Osteoblast (primary cell): Measurements from ENCODE around the gene CACUL1. TPM values are rescaled to one million over a fixed set of nuclear protein-coding genes. Genes with fewer than 3 reads are reported as not detected.
"Not testable (repeated sequence)": the region's sequence is repeated elsewhere in the genome, so short reads cannot be mapped to it uniquely, and the experiment has no call there.

Experiments
- DNase-seq: peaks from one replicate; pipeline ENCODE4 v3.0.0; 2011; ENCODE audit warnings: low spot score, mixed read lengths; ENCODE audit not compliant: insufficient read length; ENCODE audit errors: missing footprints
- H2AFZ ChIP-seq: 2 replicates; pipeline ENCODE4 v1.6.0; 2011; ENCODE audit warnings: mild to moderate bottlenecking, low read length
- H3K27ac ChIP-seq: 2 replicates; pipeline ENCODE4 v1.5.1; 2011; ENCODE audit warnings: mild to moderate bottlenecking, low read depth, low read length, moderate library complexity
- H3K27me3 ChIP-seq: 2 replicates; pipeline ENCODE4 v1.6.0; 2012; ENCODE audit warnings: mild to moderate bottlenecking, control low read depth, inconsistent platforms, low read length, moderate library complexity; ENCODE audit not compliant: insufficient read depth
- H3K36me3 ChIP-seq: 2 replicates; pipeline ENCODE4 v1.5.1; 2011; ENCODE audit warnings: mild to moderate bottlenecking, low read length, control low read depth, moderate library complexity; ENCODE audit not compliant: insufficient read depth
- H3K4me1 ChIP-seq: 2 replicates; pipeline ENCODE4 v1.5.1; 2011; ENCODE audit warnings: mild to moderate bottlenecking, low read length, control low read depth, moderate library complexity; ENCODE audit not compliant: insufficient read depth
- H3K4me2 ChIP-seq: 2 replicates; pipeline ENCODE4 v1.6.0; 2011; ENCODE audit warnings: mild to moderate bottlenecking, low read length; ENCODE audit not compliant: insufficient read depth
- H3K4me3 ChIP-seq: fragments of 200-600 bp; sonication (generic); 3 replicates; pipeline ENCODE4 v1.5.1; 2012; ENCODE audit warnings: mild to moderate bottlenecking, low read length, inconsistent platforms; ENCODE audit not compliant: insufficient read depth
- H3K79me2 ChIP-seq: 2 replicates; pipeline ENCODE4 v1.6.0; 2012; ENCODE audit warnings: mild to moderate bottlenecking, low read length, control low read depth, inconsistent platforms; ENCODE audit not compliant: insufficient read depth
- H3K9me3 ChIP-seq: 2 replicates; pipeline ENCODE4 v1.5.1; 2011; ENCODE audit warnings: low read depth, low read length, control low read depth
- H4K20me1 ChIP-seq: 2 replicates; pipeline ENCODE4 v1.6.0; 2012; ENCODE audit warnings: mild to moderate bottlenecking, low read length, control low read depth; ENCODE audit not compliant: insufficient read depth
- CTCF ChIP-seq: IDR thresholded peaks from 2 replicates; pipeline ENCODE4 v1.5.1; 2011; ENCODE audit warnings: mild to moderate bottlenecking, low read depth, low read length, moderate library complexity; ENCODE audit errors: extremely low read depth
- total RNA-seq: library from RNA; depleted of rRNA; stranded (reverse); fragments of >200 nt; gene quantifications from 2 replicates; pipeline ENCODE4 v1.2.3, GENCODE V29; 2012

Gene CACUL1
- total RNA-seq, 1 donor: 32.6 TPM

DNA sequence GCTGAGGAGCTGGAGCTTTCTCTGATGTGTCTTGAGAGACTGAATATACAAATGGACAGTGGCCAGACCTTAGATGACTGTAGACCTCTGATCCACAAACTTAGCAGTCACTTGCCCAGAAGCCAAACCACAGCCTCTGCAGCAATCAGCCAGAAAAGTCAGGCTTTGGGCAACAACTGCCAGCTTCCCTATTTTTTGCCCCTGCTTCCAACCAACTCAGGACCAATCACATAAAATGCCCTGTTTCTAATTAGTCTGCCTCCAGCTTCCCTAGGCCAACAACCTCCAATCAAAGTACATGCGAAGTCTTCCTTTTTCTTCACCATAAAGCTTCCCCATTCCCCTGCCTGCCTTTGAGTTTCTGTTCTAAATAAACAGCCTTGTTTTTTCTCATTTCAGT, 37.8 kb upstream of the CACUL1 start:
- no peak for TF ChIP-seq CTCF
- H3K9me3 ChIP-seq: no peaks in the 10 kb centered on the region
- H4K20me1 ChIP-seq: no peaks in the 10 kb centered on the region
- no peak overlapping the region for H3K4me2 ChIP-seq
- H3K4me3 ChIP-seq: no peak overlapping the region
- H3K4me1 ChIP-seq: peaks cover 11% of the 10 kb centered on the region
- no peak overlapping the region for H3K27ac ChIP-seq
- H3K27me3 ChIP-seq: no peaks in the 10 kb centered on the region
- H3K79me2 ChIP-seq: no peaks in the 10 kb centered on the region
- no peak overlapping the region for H2AFZ ChIP-seq
- DNase-seq: peak; percentile 63
- H3K36me3 ChIP-seq: no peaks in the 10 kb centered on the region

GRCh38 chr10:118790058-118790457, 35.3 kb upstream of the CACUL1 start:
- no peak for TF ChIP-seq CTCF
- peaks cover 11% of the 10 kb centered on the region for H3K4me1 ChIP-seq
- no peaks in the 10 kb centered on the region for H3K36me3 ChIP-seq
- no peak overlapping the region for H3K27ac ChIP-seq
- H3K9me3 ChIP-seq: no peaks in the 10 kb centered on the region
- H4K20me1 ChIP-seq: no peaks in the 10 kb centered on the region
- H3K4me2 ChIP-seq: no peak overlapping the region
- no peak for DNase-seq
- no peaks in the 10 kb centered on the region for H3K27me3 ChIP-seq
- H3K79me2 ChIP-seq: no peaks in the 10 kb centered on the region
- no peak overlapping the region for H3K4me3 ChIP-seq
- H2AFZ ChIP-seq: no peak overlapping the region

DNA sequence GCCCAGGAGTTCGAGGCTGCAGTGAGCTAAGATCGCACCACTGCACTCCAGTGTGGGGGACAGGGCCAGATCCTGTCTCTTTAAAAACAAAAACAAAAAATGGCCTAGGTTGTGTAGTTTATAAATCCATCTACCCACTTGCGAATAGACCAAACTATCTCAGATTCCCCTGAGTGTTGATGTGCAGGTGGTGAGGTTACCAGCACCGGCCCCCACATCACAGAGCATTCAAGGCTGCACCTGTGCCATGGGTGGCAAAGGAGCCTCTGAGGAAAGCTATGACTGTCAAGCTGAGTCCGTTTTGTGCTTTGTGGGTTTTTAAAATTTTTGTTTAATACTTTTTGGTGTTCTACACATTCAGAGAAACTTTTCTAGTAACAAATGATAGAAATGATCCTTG, 30.8 kb upstream of the CACUL1 start:
- H3K36me3 ChIP-seq: no peaks in the 10 kb centered on the region
- H3K27me3 ChIP-seq: peaks cover 4% of the 10 kb centered on the region
- H2AFZ ChIP-seq: no peak overlapping the region
- H3K4me2 ChIP-seq: no peak overlapping the region
- no peak for DNase-seq
- H3K9me3 ChIP-seq: no peaks in the 10 kb centered on the region
- no peak for TF ChIP-seq CTCF
- H3K79me2 ChIP-seq: no peaks in the 10 kb centered on the region
- H3K4me3 ChIP-seq: no peak overlapping the region
- H3K27ac ChIP-seq: no peak overlapping the region
- H4K20me1 ChIP-seq: no peaks in the 10 kb centered on the region
- H3K4me1 ChIP-seq: no peaks in the 10 kb centered on the region

GRCh38 chr10:118783776-118784545, 29.2 kb upstream of the CACUL1 start:
- Histone ChIP-seq H3K4me1 (no peaks in the 10 kb centered on the region), H2AFZ (no peak overlapping the region), H4K20me1 (no peaks in the 10 kb centered on the region), H3K27ac (no peak overlapping the region), H3K9me3 (no peaks in the 10 kb centered on the region), H3K27me3 (peaks cover 4% of the 10 kb centered on the region), H3K36me3 (no peaks in the 10 kb centered on the region), H3K79me2 (no peaks in the 10 kb centered on the region), H3K4me2 (no peak overlapping the region), H3K4me3 (no peak overlapping the region)
- DNase-seq: no peak
- no peak for TF ChIP-seq CTCF

GRCh38 chr10:118782916-118783465, 28.2 kb upstream of the CACUL1 start:
- not testable (repeated sequence) for H3K4me2 ChIP-seq, H4K20me1 ChIP-seq, DNase-seq, H3K9me3 ChIP-seq, H3K27me3 ChIP-seq, H3K4me1 ChIP-seq, H3K27ac ChIP-seq, H3K79me2 ChIP-seq, H2AFZ ChIP-seq, H3K4me3 ChIP-seq, H3K36me3 ChIP-seq
